GM19023 (cell line): ENCODE data around the gene SVEP1.

Experiments used
- ATAC-seq: cut with Tn5 transposase; IDR thresholded peaks from one replicate; pipeline ENCODE4 v1.9.1; 2021; ENCODE audit warnings: mild to moderate bottlenecking, moderate library complexity; ENCODE audit not compliant: unreplicated experiment

Gene SVEP1

GRCh38 chr9:110528645-110529044 is 50.9 kb downstream of the SVEP1 start:
- no peak for ATAC-seq

- no peak for ATAC-seq
Observed at GRCh38 chr9:110526426-110526825, 53.1 kb downstream of the SVEP1 start.

GRCh38 chr9:110521206-110521605 is 58.3 kb downstream of the SVEP1 start:
- ATAC-seq, result no peak

- ATAC-seq, result no peak
Observed at GRCh38 chr9:110520120-110520701, 59.3 kb downstream of the SVEP1 start.

- ATAC-seq, result no peak
Observed at GRCh38 chr9:110517483-110517882, 62.1 kb downstream of the SVEP1 start.

GRCh38 chr9:110514897-110515296 is 64.6 kb downstream of the SVEP1 start:
- ATAC-seq, result no peak

GRCh38 chr9:110512817-110513216 is 66.7 kb downstream of the SVEP1 start:
- ATAC-seq, result no peak

GRCh38 chr9:110509792-110510191 is 69.7 kb downstream of the SVEP1 start:
- no peak for ATAC-seq

- no peak for ATAC-seq
Observed at GRCh38 chr9:110502842-110503241, 76.7 kb downstream of the SVEP1 start.

GRCh38 chr9:110499608-110500007 is 79.9 kb downstream of the SVEP1 start:
- ATAC-seq, result no peak

GRCh38 chr9:110487196-110487595 is 92.3 kb downstream of the SVEP1 start:
- no peak for ATAC-seq

GRCh38 chr9:110486218-110486617 is 93.3 kb downstream of the SVEP1 start:
- ATAC-seq, result no peak

GRCh38 chr9:110479481-110479880 is 100.1 kb downstream of the SVEP1 start:
- no peak for ATAC-seq

- ATAC-seq, result no peak
Observed at GRCh38 chr9:110476251-110476650, 103.3 kb downstream of the SVEP1 start.

GRCh38 chr9:110472111-110472510 is 107.4 kb downstream of the SVEP1 start:
- no peak for ATAC-seq

- ATAC-seq, result no peak
Observed at GRCh38 chr9:110468950-110469349, 110.6 kb downstream of the SVEP1 start.

GRCh38 chr9:110465190-110465589 is 114.4 kb downstream of the SVEP1 start:
- ATAC-seq, result no peak

GRCh38 chr9:110464321-110464720 is 115.2 kb downstream of the SVEP1 start:
- ATAC-seq, result no peak

- ATAC-seq, result no peak
Observed at GRCh38 chr9:110463499-110463898, 116.0 kb downstream of the SVEP1 start.

GRCh38 chr9:110457245-110457644 is 122.3 kb downstream of the SVEP1 start:
- ATAC-seq, result no peak

GRCh38 chr9:110456681-110457080 is 122.9 kb downstream of the SVEP1 start:
- no peak for ATAC-seq

- ATAC-seq, result no peak
Observed at GRCh38 chr9:110455860-110456259, 123.7 kb downstream of the SVEP1 start.

- no peak for ATAC-seq
Observed at GRCh38 chr9:110452227-110452801, 127.2 kb downstream of the SVEP1 start.
